ENCODE data around the gene FBXL3. TPM values are rescaled to one million over a fixed set of nuclear protein-coding genes. Genes with fewer than 3 reads are reported as not detected.
A peak's percentile ranks its signal among the peaks of the same experiment; 100 is the strongest.

Gene FBXL3
- total RNA-seq, 1 donor from 2014 or later = 25.5 TPM

DNA sequence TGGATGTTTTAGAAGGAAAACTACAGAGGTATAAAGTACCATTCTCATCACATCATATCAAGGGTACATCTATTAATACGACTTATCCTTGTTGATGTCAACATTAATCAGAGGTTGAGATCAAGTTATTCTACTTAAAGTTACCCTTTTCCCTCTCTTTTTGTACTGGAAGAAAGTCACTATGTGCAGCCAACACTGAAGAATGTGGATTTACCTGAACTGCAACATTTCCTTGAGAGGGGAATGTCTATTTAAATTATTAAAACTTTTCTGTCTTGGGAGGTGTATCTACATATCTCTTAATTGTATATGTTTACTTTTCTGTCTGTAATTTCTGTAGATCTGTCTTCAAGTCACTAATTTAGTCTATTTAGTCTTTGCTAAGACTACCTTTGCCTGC is 2.5 kb upstream of the FBXL3 start:
- DNase-seq (ENCODE audit: low spot score) = no peak
- Histone ChIP-seq H3K36me3 (no peaks in the 10 kb centered on the region), H3K79me2 (ENCODE audit: low read depth) (peaks cover 22% of the 10 kb centered on the region), H3K27me3 (no peaks in the 10 kb centered on the region), H3K4me1 (peaks cover 20% of the 10 kb centered on the region), H3K9ac (no peak overlapping the region), H3F3A (ENCODE audit: low read depth) (peaks cover 13% of the 10 kb centered on the region), H3K4me2 (no peak overlapping the region), H3K9me3 (ENCODE audit: low read depth) (no peaks in the 10 kb centered on the region), H3K27ac (no peak overlapping the region), H2AFZ (replicated peaks) (no peak overlapping the region), H3K4me3 (no peak overlapping the region), H4K20me1 (ENCODE audit: low read depth) (peaks cover 19% of the 10 kb centered on the region)
- Mint-ChIP-seq H3K27me3 (ENCODE audit: insufficient read depth, low read depth) (peaks cover 2% of the 10 kb centered on the region), H3K4me1 (peaks cover 23% of the 10 kb centered on the region), H3K36me3 (no peaks in the 10 kb centered on the region), H3K27ac (no peak overlapping the region), H3K4me3 (no peak overlapping the region), H3K9me3 (peaks cover 4% of the 10 kb centered on the region)
- TF ChIP-seq EZH2phosphoT487 (IDR thresholded peaks at IDR 0.05) (no peak), EZH2 (IDR thresholded peaks at IDR 0.05) (no peak)
- TF ChIP-seq, protein P1, sequence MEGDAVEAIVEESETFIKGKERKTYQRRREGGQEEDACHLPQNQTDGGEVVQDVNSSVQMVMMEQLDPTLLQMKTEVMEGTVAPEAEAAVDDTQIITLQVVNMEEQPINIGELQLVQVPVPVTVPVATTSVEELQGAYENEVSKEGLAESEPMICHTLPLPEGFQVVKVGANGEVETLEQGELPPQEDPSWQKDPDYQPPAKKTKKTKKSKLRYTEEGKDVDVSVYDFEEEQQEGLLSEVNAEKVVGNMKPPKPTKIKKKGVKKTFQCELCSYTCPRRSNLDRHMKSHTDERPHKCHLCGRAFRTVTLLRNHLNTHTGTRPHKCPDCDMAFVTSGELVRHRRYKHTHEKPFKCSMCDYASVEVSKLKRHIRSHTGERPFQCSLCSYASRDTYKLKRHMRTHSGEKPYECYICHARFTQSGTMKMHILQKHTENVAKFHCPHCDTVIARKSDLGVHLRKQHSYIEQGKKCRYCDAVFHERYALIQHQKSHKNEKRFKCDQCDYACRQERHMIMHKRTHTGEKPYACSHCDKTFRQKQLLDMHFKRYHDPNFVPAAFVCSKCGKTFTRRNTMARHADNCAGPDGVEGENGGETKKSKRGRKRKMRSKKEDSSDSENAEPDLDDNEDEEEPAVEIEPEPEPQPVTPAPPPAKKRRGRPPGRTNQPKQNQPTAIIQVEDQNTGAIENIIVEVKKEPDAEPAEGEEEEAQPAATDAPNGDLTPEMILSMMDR (IDR thresholded peaks at IDR 0.05) = no peak

DNA sequence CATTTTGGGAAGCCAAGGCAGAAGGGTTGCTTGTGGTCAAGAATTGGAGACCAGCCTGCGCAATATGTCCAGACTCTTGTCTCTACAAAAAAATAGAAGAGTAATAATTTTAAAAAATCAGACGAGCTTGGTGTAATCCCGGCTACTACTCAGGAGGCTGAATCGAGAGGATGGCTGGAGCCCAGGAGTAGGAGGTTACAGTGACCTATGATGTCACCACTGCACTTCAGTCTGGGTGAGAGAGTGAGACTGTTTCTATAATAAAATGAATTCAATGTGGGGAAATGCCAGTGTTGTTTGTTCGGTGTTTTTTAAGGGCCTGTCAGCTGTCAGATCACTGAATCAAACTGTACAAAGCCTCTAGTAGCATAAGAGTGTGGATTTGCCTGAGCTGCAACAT is 1.2 kb upstream of the FBXL3 start:
- Histone ChIP-seq H3K27ac (no peak overlapping the region), H3K9ac (no peak overlapping the region), H2AFZ (replicated peaks) (no peak overlapping the region)

DNA sequence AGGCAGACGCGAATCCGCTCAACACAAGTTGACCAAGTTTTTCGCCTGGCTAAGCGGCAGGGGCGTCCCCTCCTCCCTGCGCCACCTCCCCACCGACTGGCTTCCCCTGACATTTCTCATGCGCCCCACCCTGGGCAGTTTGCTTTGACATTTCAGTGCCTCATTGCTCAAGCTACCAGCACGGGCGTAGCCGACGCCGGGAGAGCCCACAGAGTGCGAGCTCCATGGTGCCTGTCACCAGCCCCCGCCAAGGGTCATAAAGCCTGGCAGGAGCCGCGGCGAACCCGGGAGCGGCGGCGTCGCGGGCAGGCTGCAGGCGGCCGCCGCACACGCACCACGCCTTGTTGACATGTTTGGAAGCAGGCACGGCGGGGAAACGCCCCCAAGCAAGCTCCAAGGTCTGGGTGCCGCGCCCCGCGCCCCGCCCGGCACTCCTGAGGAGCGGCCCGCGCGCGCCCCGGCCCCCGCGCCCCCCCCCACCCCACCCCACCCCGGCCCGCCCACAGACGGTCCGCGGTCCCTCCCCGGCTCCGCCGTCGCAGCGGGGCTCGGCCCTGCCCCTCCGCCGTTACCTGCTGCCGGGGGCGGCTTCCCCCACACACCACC is 601 bp downstream of the FBXL3 start:
- Histone ChIP-seq H3K4me1 (peaks cover 31% of the 10 kb centered on the region), H3K9ac (peak overlapping the region; percentile 88), H3F3A (ENCODE audit: low read depth) (peaks cover 13% of the 10 kb centered on the region), H3K27me3 (no peaks in the 10 kb centered on the region), H3K4me3 (peak overlapping the region; percentile 98), H2AFZ (replicated peaks) (peak overlapping the region; percentile 97), H3K9me3 (ENCODE audit: low read depth) (no peaks in the 10 kb centered on the region), H3K4me2 (peak overlapping the region; percentile 96), H3K36me3 (no peaks in the 10 kb centered on the region), H3K27ac (peak overlapping the region; percentile 98), H4K20me1 (ENCODE audit: low read depth) (peaks cover 50% of the 10 kb centered on the region), H3K79me2 (ENCODE audit: low read depth) (peaks cover 53% of the 10 kb centered on the region)
- peak; percentile 76 for DNase-seq (ENCODE audit: low spot score)
- peaks cover 2% of the 10 kb centered on the region for H3K9me3 Mint-ChIP-seq
- peak overlapping the region; percentile 39 for H3K27ac Mint-ChIP-seq
- TF ChIP-seq, protein P1 (IDR thresholded peaks at IDR 0.05) = no peak
- no peak for TF ChIP-seq EZH2 (IDR thresholded peaks at IDR 0.05)
- TF ChIP-seq EZH2phosphoT487 (IDR thresholded peaks at IDR 0.05) = no peak
- H3K36me3 Mint-ChIP-seq = no peaks in the 10 kb centered on the region
- peaks cover 2% of the 10 kb centered on the region for H3K27me3 Mint-ChIP-seq (ENCODE audit: insufficient read depth, low read depth)
- peak overlapping the region; percentile 94 for H3K4me3 Mint-ChIP-seq
- H3K4me1 Mint-ChIP-seq = peaks cover 39% of the 10 kb centered on the region

More for the DNA sequence above, 1.2 kb upstream of the FBXL3 start:
- Histone ChIP-seq H3K4me2 (peak overlapping the region; percentile 96), H3K79me2 (ENCODE audit: low read depth) (peaks cover 35% of the 10 kb centered on the region), H3K9me3 (ENCODE audit: low read depth) (no peaks in the 10 kb centered on the region), H4K20me1 (ENCODE audit: low read depth) (peaks cover 32% of the 10 kb centered on the region), H3K4me3 (peak overlapping the region; percentile 98), H3F3A (ENCODE audit: low read depth) (peaks cover 13% of the 10 kb centered on the region), H3K36me3 (no peaks in the 10 kb centered on the region), H3K27me3 (no peaks in the 10 kb centered on the region), H3K4me1 (peaks cover 31% of the 10 kb centered on the region)
- Mint-ChIP-seq H3K27ac (no peak overlapping the region), H3K4me3 (peak overlapping the region; percentile 90), H3K36me3 (no peaks in the 10 kb centered on the region), H3K27me3 (ENCODE audit: insufficient read depth, low read depth) (peaks cover 2% of the 10 kb centered on the region), H3K4me1 (peaks cover 33% of the 10 kb centered on the region), H3K9me3 (peaks cover 2% of the 10 kb centered on the region)
- DNase-seq (ENCODE audit: low spot score) = no peak
- TF ChIP-seq, protein P1 (IDR thresholded peaks at IDR 0.05) = no peak
- TF ChIP-seq EZH2phosphoT487 (IDR thresholded peaks at IDR 0.05) (no peak), EZH2 (IDR thresholded peaks at IDR 0.05) (no peak)

Measured in neural progenitor cell (in vitro differentiated cells).